Measurements from ENCODE around the gene TRAPPC10.

Gene TRAPPC10, protein sequence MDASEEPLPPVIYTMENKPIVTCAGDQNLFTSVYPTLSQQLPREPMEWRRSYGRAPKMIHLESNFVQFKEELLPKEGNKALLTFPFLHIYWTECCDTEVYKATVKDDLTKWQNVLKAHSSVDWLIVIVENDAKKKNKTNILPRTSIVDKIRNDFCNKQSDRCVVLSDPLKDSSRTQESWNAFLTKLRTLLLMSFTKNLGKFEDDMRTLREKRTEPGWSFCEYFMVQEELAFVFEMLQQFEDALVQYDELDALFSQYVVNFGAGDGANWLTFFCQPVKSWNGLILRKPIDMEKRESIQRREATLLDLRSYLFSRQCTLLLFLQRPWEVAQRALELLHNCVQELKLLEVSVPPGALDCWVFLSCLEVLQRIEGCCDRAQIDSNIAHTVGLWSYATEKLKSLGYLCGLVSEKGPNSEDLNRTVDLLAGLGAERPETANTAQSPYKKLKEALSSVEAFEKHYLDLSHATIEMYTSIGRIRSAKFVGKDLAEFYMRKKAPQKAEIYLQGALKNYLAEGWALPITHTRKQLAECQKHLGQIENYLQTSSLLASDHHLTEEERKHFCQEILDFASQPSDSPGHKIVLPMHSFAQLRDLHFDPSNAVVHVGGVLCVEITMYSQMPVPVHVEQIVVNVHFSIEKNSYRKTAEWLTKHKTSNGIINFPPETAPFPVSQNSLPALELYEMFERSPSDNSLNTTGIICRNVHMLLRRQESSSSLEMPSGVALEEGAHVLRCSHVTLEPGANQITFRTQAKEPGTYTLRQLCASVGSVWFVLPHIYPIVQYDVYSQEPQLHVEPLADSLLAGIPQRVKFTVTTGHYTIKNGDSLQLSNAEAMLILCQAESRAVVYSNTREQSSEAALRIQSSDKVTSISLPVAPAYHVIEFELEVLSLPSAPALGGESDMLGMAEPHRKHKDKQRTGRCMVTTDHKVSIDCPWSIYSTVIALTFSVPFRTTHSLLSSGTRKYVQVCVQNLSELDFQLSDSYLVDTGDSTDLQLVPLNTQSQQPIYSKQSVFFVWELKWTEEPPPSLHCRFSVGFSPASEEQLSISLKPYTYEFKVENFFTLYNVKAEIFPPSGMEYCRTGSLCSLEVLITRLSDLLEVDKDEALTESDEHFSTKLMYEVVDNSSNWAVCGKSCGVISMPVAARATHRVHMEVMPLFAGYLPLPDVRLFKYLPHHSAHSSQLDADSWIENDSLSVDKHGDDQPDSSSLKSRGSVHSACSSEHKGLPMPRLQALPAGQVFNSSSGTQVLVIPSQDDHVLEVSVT

DNA sequence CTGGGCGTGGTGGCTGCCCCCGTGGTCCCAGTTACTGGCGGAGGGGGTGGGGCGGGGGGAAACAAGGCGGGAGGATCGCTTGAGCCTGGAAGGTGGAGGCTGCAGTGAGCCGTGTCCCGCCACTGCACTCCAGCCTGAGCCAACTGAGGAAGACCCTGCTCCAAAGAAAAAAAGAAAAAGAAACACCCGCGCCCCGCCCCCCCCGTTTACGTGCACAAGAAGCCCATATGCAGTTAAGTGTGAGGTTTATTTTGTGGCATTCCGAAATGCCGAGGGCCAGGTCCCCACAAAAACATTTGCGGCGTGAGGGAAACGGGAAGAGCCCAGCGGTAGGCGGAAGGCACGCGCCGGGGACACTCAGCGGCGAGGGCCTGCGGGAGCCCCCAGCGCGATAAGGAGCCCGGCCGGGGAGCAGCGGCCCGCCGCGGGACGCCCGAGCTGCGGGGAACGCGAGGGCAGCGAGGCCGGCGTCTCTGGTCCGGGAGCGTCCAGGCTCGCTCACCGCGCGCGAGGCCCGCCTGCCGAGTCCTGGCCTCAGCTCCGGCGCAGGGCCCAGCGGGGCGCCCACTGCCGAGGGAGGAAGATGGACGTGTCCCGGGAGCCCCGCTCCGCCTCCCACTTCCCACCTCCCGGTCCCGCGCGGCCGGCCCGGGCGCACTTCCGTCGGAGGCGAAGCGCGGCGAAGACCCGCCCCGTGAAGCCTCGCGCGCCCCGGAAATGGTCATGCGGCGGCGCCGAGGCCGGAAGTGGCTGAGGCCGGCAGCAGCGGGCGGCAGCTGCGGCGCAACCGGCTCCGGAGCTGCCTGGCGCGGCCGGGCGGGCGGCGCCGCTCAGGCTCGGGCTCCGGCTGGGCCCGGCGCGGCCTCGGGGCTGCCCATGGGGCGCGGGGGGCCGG is at the start of gene TRAPPC10:
TSS of gene TRAPPC10 (plus strand) at position 731 of the 895 bp plus-strand sequence. CDS start 185 bp downstream, outside the sequence.
- peak; percentile 94 for DNase-seq

DNA sequence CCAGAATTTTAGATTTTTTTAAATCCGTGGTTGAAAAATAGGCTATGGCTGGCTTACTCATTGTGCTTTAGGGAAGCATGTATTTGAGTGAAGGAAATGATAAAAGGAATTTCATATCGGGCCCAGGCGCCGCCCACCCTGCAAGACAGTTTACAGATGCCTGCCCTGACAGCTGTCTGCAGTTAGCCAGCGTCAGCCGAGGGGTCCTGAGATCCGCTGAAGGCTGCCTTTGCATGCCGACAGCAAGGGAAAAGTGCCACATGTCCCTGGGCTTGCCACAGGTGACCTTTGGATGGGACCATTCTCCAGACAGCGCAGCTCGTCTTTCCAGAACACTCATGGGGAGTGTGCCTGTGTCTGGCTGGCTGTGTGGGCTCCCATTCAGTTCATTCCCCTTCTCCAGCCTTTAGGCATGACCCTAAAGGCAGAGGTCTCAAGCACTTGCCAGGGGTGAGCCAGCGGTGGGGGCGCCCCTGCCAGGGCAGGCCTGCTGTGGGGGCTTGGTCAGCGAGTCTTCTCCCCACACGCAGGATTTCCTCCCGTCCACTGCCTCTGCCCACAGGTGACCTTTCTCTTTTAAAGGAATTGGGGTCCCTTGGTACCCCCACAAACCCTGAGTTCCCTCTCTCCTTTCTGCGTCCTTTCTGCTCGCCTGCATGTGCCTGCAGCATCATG is 46.1 kb upstream of the TRAPPC10 start:
- no peak for DNase-seq

DNA sequence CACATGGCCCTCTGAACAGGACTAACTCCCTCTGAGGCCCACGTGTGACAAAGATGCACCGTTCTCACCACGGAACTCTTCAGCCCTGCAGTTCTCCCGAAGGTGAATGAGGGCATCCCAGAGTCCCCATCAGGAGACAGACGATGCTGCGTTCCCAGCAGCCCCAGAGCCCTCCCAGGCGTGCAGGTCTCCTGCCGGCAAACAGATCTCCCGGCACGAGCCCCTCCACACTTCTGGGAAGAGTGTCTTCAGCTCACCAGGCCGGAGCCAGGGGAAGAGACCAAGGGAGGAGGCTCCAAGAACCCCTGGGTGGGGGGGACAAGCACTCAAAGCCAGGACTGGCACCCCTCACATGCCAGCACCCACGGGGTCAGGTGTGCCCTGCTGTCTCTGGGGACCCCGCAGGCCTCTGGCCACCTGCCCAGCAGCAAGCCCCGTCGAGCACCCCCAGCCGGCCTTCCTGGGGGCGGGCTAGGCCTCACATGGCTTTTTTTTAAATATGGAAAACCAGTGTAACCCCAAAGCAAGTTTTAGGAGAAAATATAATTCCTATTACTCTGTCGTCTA is 45.1 kb upstream of the TRAPPC10 start:
- DNase-seq, result no peak

DNA sequence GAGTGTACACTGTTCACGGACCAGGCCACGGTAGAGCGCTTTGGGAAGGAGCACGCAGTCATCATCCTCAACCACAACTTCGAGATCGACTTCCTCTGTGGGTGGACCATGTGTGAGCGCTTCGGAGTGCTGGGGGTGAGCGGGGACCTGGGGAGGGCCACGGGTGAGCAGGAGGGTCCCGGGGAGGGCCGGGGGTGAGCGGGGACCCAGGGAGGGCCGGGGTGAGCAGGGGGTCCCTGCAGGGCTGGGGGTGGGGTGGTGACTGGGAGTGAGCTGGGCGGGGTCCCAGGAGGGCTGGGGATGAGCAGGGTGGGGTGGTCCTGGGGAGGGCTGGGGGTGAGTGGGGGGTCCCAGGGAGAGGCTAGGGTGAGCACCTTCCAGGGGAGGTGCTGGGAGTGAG is 44.1 kb upstream of the TRAPPC10 start:
- DNase-seq, result no peak

DNA sequence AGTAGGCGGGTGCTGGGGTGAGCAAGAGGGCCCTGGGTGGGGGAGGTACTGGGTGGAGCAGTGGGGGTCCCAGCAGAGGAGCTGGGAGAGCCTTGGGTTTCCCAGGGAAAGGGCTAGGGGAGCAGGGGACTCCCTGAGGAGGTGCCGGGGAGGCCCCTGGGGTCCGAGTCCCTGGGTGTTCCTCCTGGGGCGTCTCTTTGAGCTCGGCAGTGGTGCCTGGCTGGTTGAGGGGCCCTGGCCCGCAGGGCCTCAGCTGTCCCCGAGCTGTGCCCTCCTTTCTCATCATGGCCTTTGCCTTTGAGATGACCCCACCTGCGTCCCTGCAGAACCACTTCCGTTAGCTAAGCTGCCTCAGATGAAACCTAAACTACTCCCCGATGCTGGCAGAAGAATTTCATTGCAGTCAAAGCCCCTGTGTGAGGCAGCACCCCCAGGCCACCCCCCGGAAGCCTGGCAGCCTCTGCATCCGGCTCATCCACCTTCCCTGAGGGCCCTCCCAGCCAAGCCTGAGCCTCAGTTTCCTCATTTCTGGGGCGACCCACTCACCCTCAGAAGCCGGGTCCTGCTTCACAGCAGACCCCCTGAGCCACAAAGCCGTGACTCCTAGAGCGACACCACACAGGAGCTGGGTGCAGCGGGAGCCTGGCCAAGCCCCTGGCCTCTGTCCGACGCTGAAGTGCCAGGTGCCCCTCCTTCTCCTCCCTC is 43.5 kb upstream of the TRAPPC10 start:
- no peak for DNase-seq

DNA sequence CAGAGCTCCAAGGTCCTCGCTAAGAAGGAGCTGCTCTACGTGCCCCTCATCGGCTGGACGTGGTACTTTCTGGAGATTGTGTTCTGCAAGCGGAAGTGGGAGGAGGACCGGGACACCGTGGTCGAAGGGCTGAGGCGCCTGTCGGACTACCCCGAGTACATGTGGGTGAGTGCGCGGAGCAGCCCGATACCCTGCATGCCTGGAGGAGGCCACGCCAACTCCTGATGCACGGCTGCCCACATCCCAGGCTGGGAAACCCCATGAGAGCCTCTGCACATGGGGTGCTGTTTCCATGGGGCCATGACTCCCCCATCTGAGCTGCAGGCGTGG is 43.0 kb upstream of the TRAPPC10 start:
- no peak for DNase-seq

DNA sequence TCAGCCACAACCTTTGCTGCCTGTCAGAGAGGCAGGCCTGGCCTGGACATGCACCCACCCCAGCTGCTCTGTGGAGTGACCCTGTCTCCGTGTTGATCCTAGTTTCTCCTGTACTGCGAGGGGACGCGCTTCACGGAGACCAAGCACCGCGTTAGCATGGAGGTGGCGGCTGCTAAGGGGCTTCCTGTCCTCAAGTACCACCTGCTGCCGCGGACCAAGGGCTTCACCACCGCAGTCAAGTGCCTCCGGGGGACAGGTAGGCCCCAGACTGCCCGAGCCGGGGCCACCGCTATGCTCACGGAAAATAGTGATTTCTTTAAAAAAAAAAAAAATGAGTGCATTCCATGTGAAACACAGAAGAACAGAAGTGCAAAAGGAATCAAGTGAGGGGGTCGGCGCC is 41.6 kb upstream of the TRAPPC10 start:
- no peak for DNase-seq

DNA sequence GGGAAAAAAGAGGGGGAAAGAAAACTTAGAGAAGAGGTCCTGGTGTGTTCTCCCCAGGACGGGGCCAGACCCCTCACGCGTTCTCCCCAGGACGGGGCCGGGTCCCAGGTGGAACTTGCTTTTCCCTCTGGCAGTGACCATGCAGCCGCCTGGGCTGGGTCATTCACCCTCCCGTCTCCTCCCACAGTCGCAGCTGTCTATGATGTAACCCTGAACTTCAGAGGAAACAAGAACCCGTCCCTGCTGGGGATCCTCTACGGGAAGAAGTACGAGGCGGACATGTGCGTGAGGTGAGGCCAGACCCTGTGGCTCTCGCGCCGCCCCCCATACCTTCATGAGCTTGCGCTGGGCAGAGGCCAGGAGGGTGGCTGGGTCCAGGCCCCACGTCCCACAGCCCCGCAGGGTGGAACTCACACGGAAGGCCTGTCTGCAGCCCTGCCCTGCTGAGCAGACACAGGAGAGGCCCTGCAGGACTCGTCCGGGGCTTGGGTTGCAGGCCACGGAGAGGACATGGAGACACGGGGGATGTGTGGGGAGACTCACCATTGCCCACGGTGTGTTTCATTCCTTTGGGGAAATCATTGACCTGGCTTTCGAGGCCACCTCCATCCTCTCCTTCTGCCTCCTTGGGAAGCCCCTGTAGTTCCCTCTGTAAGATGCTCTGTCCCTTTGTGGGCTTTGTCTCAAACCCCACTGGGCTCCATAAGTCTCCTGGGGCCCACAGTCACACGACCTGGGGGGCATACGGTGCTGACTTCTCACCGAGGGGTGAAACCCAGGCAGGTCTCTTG is 40.7 kb upstream of the TRAPPC10 start:
- DNase-seq, result no peak

DNA sequence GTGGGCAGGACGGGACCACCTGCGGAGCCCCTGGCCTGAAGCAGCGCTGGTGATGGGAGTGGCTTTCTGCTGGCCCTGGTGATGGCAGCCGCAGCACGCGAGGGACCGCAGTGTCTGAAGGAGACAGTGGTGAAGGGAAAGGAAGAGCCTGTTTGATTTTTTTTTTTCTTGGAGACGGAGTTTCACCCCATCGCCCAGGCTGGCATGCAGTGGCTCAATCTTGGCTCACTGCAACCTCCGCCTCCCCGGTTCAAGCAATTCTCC is 40.2 kb upstream of the TRAPPC10 start:
- no peak for DNase-seq

DNA sequence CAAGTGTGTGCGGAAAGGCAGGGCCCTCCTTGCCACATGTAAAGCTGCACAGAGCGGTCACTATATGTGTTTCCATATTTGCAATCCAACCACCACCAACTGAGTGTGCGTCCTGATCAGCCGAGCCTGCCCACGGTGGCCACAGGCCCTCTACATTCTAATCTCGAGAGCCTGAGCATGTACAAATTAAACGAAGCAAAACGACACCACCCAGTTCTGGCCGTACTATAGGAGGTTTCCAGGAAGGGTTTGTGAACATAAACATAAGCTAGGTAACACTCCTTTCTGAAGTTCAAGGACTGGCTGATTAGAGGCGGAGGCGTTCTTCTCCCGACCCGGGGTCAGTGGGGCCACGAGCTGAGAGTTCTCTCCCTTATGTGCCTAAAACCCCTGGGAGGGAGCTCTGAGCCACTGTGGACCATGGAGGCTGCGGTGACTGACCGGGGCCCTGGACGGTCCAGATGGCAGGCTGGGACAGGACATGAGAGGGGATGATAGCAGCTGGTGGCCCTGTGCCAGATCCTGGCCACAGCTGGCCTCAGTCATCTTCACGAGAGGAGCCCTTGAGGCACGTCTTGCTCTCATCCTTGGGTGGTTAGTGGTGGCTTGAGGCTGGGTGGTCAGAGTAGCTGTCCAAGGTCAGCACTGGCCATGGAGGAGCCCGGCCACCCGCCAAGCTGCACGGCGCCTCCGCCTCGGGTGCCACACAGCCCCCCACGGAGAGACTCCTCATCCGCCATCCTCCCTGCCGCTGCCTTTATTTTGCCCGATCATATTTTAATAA is 39.1 kb upstream of the TRAPPC10 start:
- no peak for DNase-seq

DNA sequence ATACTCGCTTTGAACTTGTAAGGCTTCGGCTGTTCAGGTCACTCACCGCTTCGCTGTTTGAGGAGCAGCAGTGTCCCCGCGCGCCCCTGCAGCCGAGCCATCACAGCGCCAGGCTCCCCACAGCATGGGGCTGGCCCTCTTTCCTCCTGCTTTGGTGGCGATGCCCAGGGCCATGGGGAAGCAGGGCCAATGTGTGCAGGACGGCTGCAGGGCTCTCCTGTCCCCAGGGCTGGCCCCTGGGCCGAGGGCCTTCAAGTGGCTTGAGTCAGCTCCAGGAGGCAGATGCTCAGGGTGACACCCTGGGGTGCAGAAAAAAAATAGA is 38.5 kb upstream of the TRAPPC10 start:
- no peak for DNase-seq

DNA sequence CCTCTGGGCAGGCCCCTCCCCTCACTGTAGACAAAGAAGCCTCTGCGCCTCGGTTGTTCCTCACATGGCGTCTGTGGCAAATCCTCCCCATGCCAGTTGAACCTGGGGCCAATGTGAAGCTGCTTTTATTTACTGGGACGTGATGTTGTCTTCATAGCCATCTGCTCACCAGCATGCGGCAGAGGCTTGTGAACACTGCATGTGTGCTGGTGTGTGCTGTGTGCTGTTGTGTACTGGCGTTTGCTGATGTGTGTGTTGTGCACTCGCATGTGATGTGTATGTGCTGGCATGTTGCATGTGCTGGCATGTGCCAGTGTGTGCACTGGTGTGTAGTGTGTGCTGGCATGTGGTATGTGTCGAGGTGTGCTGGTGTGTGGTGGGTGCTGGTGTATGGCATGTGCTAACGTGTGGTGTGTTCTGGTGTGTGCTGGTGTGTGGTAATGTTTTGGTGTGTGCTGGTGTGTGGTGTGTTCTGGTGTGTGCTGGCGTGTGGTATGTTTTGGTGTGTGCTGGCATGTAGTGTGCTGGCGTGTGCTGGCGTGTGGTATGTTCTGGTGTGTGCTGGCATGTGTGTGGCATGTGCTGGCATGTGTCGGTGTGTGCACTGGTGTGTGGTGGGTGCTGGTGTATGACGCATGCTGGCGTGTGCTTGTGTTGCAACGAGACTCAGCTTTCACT is 37.2 kb upstream of the TRAPPC10 start:
- DNase-seq, result no peak

DNA sequence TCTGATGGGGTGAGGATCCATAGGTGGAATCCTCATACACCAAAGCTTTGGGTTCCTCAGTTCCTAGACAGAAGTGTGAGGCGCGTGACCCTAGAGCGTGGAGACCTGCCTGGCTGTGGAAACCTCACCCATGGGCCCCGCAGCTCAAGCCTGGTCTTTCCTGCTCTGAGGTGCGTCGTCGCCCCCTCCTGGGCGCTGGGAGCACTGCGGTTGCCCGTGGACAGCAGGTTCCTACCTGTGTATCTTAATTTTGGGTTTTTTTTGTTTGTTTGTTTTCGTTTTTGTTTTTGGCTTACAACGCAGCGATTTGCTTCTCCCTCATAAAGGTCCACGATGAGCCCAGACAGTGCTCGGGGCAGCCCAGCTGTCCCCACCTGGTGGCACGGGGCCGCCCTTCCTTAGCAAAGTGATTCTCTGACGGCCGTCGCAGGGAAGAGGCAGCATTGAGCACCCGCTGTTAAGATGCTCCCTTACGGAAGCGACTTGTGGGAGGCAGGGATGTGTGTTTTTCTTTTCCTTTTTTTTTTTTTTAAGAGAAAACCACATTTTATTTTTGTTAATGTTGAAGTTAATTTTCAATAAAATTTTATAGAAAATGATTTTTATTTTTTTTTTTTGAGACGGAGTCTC is 36.5 kb upstream of the TRAPPC10 start:
- DNase-seq, result peak; percentile 57

DNA sequence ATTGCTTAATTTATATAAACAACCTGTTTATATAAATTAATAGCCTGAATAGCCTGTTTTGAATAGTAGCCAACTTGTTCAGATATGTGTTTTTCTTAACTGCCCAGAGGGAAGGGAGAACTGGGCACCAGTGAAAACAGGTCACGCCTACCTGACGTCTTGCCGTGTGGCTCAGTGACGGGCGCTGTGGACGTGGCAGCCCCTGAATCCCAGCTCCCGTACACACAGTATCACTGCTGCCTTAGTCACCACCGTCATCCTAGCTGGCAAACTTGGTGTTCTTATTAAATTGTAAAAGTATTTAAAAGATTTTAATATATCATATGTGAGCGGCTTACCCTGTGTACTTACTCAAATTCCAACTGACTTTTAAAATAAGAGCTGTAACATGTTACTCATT is 35.4 kb upstream of the TRAPPC10 start:
- DNase-seq, result no peak

DNA sequence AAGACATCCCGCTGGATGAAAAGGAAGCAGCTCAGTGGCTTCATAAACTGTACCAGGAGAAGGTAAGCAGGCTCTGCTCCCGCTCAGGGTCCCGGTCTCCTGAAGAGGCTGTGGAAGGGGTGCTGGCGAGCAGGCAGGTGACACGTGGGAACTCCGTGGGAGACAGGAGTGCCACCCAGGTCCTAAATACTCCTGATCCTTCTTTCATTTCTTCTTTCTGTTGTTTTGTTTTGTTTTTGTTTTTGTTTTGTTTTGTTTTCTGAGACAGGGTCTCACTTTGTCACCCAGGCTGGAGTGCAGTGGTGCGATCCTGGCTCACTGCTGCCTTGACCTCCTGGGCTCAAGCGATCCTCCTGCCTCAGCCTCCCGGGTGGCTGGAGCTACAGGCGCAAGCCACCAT is 34.0 kb upstream of the TRAPPC10 start:
- no peak for DNase-seq

DNA sequence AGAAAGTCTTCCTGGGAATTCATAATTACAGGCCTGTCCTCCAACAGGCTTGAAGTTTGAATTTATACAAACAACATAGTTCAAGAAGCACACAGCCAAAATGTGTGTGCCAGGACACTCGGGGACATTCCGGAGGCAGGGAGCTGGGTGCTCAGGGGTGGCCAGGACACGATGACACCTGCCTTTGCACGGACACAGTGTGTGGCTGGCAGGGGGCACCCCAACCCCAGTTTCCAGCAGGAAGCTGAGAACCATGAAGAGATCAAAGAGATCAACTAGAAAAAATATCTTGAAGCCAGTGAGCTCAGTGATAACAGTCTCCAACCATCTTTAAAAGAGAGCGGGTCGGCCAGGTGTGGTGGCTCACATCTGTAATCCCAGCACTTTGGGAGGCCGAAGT is 32.5 kb upstream of the TRAPPC10 start:
- no peak for DNase-seq

DNA sequence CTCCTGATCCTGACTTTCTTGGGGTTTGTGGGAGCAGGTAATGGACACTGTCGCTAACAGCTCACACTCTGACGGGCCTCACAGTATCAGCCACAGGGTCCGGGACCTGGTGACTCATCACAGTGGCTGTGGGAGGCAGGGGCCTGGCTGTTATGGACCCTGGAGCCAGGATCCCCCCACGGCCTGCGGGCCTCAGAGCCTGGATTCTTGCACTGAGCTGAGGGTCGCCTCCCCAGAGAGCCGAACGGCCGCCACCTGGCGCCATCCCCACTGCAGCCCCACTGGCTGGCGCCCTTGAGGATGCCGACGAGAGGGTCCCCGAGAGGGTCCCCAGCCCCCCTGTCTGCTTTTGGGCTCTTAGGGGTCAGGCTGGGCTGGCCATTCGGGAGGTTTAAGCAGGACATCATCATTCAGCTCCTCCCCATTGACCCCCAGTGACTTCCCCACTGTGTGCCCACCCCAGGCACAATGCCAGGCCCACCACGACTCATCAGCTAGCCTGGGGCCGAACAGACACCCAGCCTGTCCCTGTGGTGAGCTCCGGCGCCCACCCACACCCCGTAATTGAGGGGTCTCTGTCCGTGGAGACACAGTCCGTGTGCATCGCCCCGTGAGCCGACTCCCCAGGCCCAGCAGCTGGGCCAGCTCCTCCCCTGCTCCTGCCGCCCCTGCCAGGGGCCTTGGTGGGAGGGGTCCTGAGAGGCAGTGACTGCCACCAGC is 30.8 kb upstream of the TRAPPC10 start:
- DNase-seq, result no peak

DNA sequence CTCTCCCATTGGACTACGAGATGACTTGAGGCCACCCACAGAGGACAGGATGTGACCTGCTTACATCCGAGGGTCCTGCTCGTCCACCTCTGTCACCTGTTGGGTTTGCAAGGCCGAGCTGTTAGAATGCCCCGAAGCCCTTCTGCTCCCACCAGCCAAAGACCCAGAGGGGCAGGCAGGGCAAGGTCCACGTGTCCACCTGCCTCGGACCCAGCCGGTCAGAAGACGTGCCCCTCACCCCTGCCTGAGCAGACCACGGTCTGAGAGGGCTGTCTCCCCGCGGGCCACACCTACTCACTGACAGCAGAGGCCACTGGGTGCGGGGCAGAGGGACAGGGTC is 30.3 kb upstream of the TRAPPC10 start:
- DNase-seq, result no peak

Measured in suppressor macrophage treated with lipopolysaccharide for 4 hours (primary cell).